ENCODE data around the gene RAB31. TPM values are rescaled to one million over a fixed set of nuclear protein-coding genes. Genes with fewer than 3 reads are reported as not detected.
"Not testable (repeated sequence)": the region's sequence is repeated elsewhere in the genome, so short reads cannot be mapped to it uniquely, and the experiment has no call there.

Gene RAB31
- polyA plus RNA-seq, 3 donors from 2014 or later, result 5.3 to 28.0 (median 19.3) TPM

DNA sequence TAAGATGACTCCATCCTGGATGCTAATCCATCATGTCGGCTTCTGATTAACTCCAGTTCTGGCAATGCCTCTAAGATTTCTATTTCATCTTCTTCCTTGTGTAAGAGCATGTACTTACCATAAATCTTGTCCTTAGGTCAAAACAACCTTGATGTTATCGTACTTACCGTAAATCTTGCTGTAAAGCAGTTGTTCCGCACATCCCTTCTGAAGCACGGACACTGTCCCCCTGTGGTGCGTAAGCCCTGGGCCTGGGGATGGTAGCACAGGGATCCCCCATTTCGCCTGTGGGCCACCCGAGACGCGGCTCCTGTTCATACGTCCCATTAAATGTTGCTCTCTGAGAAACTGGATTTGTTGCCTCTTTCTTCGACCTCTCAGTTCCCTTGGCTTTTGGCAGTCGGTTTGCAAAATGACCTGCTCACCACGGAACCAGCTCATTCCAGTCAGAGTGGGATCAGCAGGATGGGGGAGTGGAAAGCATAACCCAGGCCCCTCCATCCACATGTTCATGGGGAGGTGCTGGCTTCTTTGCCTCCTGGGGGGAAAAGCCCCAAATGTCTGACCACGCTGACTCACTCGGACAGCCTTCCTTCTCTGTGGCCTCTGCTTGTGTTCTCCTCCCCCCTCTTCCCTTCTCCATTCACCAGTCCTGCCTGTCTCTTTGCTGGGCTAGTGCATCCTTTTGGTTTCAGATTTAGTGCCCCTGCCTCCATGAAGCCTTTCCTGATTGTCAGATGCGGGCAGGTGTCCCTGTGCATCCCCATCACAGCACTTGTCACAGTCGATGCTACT lies 49.9 kb downstream of the RAB31 start:
- no peaks in the 10 kb centered on the region for H3K9me3 Mint-ChIP-seq
- no peak overlapping the region for H3K4me3 Mint-ChIP-seq
- H3K36me3 Mint-ChIP-seq, result no peaks in the 10 kb centered on the region
- no peak overlapping the region for H3K27ac Mint-ChIP-seq
- H3K4me1 Mint-ChIP-seq, result peaks cover 5 to 7% of the 10 kb centered on the region in 2 donors
- H3K27me3 Mint-ChIP-seq (ENCODE audit: low read depth in 3 of 3), result peaks cover 0 to 3% (median 2%) of the 10 kb centered on the region in 3 donors
- DNase-seq, result no peak

DNA sequence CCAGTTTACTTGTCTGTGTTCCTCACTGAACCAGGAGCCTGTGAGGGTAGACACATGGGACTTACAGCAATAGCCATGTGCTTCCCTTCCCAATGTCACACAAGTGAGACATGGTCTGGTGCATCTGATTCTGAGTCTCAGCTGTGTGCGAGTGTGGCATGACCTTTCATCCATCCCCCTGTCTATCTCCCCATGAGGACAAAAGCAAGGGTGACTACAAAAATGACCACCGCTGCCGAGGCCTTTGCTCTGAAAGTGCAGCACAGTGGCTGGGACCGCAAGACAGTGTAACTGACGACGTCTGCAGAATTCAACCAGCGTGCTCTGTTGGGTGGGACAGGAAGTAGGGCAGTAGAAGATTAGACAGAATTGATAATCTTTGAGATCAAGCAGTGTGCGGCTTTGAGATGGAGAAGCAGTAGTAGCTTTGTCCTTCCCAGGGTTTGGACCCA lies 50.5 kb downstream of the RAB31 start:
- H3K27ac Mint-ChIP-seq, result peak overlapping the region in 1 of 6 donors; percentile 76
- H3K4me3 Mint-ChIP-seq, result no peak overlapping the region
- DNase-seq, result no peak
- H3K27me3 Mint-ChIP-seq (ENCODE audit: low read depth in 3 of 3), result peaks cover 0 to 3% (median 2%) of the 10 kb centered on the region in 3 donors
- H3K9me3 Mint-ChIP-seq, result no peaks in the 10 kb centered on the region
- H3K4me1 Mint-ChIP-seq, result peaks cover 5 to 7% of the 10 kb centered on the region in 2 donors
- H3K36me3 Mint-ChIP-seq, result no peaks in the 10 kb centered on the region

DNA sequence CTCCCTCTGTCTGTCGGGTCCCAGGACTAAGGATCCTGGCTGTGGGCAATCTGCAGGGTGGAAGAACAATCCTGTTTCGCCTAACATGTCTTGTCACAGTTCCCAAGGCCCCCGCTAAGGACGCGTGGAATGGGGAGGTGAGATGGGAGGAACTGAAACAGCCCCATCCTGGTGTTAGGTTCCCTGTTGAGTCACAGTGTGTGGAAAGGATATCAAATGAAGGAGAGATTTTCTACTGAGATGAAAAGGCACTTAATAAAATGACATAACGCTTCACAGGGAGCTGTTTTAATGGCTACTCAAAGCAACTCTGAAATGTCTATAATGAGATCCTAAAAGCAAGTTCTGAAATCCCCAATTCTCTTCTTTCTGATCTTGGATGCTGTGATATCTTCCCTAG lies 52.5 kb downstream of the RAB31 start:
- Mint-ChIP-seq H3K9me3 (no peaks in the 10 kb centered on the region), H3K27ac (no peak overlapping the region), H3K36me3 (no peaks in the 10 kb centered on the region), H3K4me3 (no peak overlapping the region), H3K4me1 (peaks cover 5 to 7% of the 10 kb centered on the region in 2 donors), H3K27me3 (ENCODE audit: low read depth in 3 of 3) (peaks cover 0 to 4% (median 2%) of the 10 kb centered on the region in 3 donors)
- DNase-seq, result no peak

DNA sequence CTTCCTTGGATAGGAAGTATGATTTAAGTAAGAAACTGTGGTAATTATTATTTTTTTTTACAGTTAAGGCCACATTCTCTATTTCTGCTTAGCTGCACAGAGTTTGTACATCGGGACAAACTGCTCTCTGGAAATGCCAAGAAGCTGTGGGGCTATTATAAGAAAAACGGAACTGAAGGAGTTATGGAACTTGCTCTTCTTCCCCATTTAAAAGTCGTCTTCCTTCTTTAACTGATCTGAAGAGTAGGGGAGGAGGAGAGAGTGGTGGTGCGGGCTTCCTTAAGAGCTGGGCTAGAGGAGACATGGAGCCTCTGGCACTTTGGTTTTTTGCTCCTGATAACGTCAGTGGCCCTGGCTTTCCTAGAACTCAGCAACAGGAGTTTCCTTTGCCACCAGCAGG lies 54.4 kb downstream of the RAB31 start:
- H3K9me3 Mint-ChIP-seq, result no peaks in the 10 kb centered on the region
- DNase-seq, result no peak
- H3K27me3 Mint-ChIP-seq (ENCODE audit: low read depth in 3 of 3), result peaks cover 0 to 4% (median 2%) of the 10 kb centered on the region in 3 donors
- no peak overlapping the region for H3K27ac Mint-ChIP-seq
- H3K4me1 Mint-ChIP-seq, result peaks cover 5 to 7% of the 10 kb centered on the region in 2 donors
- H3K36me3 Mint-ChIP-seq, result no peaks in the 10 kb centered on the region
- H3K4me3 Mint-ChIP-seq, result no peak overlapping the region

DNA sequence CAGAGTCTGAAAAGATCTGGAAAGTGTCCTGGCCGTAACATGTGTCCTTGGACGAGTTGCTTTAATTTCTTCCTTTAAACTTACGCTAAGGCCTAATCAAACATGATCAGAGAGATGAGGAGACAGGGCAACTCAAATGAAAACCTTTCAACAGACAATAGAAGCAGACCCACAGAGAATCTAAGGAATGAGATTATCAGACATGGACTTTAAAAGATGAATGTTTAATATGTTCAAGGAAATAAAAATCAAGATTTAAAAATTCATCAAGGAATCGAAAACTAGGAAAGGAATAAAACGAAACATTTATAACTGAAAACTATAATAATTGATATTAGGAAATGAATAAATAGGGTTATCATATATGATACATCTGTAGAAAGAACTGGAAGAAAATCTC lies 55.1 kb downstream of the RAB31 start:
- DNase-seq, result no peak
- H3K4me3 Mint-ChIP-seq, result no peak overlapping the region
- peaks cover 0 to 7% (median 2%) of the 10 kb centered on the region in 3 donors for H3K27me3 Mint-ChIP-seq (ENCODE audit: low read depth in 3 of 3)
- H3K27ac Mint-ChIP-seq, result no peak overlapping the region
- H3K9me3 Mint-ChIP-seq, result no peaks in the 10 kb centered on the region
- no peaks in the 10 kb centered on the region for H3K36me3 Mint-ChIP-seq
- peaks cover 5 to 7% of the 10 kb centered on the region in 2 donors for H3K4me1 Mint-ChIP-seq

DNA sequence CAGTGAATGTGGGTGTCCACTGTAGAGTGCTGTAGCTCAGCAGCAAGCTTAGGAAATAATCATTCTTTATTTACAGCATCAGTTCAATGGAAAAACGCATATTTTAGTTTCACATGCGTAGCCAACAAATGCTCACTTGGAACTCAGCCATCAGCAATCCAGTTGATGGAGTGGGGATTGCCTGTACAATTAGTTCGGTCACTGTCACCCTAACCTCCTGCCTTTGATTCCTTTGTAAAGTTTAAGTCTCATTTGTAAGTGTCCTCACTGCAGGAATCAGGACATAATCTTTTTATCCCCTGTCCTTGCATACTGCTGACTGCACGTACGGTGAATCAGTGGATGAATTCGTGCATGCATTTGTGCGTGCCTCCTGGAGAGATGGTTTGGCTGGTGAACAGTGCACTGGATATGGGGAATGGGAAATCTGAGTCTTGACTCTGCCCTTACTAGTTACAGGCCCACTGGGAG lies 55.9 kb downstream of the RAB31 start:
- Mint-ChIP-seq H3K4me1 (peaks cover 0 to under 1% of the 10 kb centered on the region in 2 donors), H3K27ac (no peak overlapping the region), H3K36me3 (no peaks in the 10 kb centered on the region), H3K27me3 (ENCODE audit: low read depth in 3 of 3) (peaks cover 0 to 9% (median 0%) of the 10 kb centered on the region in 3 donors), H3K9me3 (no peaks in the 10 kb centered on the region), H3K4me3 (no peak overlapping the region)
- no peak for DNase-seq

DNA sequence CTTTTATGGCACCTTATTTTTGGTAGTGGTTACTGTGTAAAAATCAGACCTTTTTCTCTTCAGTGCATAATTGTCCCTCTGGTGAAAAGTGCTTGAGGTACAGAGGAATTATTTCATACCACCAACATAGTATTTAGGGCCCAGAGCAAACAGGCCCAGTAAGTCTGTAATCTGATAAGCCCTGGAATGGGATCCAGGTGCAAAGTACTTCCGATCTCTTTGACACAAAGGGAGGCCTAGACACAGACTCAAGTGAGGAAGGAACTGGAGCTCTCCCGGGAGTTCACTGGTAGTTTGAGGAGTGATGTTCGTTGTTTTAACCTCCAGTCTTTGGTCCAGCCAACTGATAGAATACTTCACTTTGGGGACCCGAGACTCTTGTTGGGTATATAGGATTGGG lies 57.4 kb downstream of the RAB31 start:
- H3K4me1 Mint-ChIP-seq, result no peaks in the 10 kb centered on the region
- peaks cover 0 to 9% (median 4%) of the 10 kb centered on the region in 3 donors for H3K27me3 Mint-ChIP-seq (ENCODE audit: low read depth in 3 of 3)
- H3K27ac Mint-ChIP-seq, result no peak overlapping the region
- no peaks in the 10 kb centered on the region for H3K36me3 Mint-ChIP-seq
- no peaks in the 10 kb centered on the region for H3K9me3 Mint-ChIP-seq
- no peak overlapping the region for H3K4me3 Mint-ChIP-seq
- DNase-seq, result no peak

DNA sequence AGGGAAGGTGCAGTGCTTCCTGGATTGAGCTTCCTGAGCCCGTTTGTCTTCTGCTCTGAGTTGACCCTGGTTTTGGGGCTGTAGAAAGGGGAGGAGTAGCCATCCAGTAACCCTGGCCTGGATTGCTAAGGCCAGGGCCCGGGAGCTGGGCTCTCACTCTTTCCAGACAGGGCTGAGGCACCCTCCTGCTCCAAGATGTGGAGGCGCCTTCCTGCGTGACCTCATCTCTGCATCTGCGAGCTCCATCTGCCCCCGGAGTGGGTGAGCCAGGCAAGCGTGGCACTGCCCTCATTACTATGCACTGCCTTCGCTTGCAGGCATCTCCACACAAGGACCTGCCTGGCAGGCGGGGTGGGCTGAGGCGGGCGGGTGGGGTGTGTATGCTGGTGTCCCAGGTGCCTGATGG lies 58.0 kb downstream of the RAB31 start:
- no peaks in the 10 kb centered on the region for H3K4me1 Mint-ChIP-seq
- no peak for DNase-seq
- no peaks in the 10 kb centered on the region for H3K36me3 Mint-ChIP-seq
- no peaks in the 10 kb centered on the region for H3K9me3 Mint-ChIP-seq
- H3K4me3 Mint-ChIP-seq, result no peak overlapping the region
- no peak overlapping the region for H3K27ac Mint-ChIP-seq
- H3K27me3 Mint-ChIP-seq (ENCODE audit: low read depth in 3 of 3), result peaks cover 0 to 7% (median 4%) of the 10 kb centered on the region in 3 donors

DNA sequence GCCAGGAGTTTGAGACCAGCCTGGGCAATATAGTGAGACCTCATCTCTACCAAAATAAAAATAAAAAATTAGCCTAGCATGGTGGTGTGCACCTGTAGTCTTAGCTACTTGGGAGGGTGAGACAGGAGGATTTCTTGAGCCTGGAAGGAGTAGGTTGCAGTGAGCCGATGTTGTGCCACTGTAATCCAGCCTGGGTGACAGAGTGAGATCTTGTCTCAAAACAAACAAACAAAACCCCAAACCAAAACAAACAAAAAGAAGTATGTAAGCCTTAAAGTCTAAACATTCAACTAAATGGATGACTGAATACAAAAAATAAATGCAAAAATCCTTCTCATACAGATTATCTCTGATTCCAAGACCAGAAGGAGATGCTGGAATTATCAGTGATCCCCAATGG lies 58.6 kb downstream of the RAB31 start:
- H3K4me3 Mint-ChIP-seq, result no peak overlapping the region
- H3K27ac Mint-ChIP-seq, result no peak overlapping the region
- peaks cover 4 to 12% (median 4%) of the 10 kb centered on the region in 3 donors for H3K27me3 Mint-ChIP-seq (ENCODE audit: low read depth in 3 of 3)

DNA sequence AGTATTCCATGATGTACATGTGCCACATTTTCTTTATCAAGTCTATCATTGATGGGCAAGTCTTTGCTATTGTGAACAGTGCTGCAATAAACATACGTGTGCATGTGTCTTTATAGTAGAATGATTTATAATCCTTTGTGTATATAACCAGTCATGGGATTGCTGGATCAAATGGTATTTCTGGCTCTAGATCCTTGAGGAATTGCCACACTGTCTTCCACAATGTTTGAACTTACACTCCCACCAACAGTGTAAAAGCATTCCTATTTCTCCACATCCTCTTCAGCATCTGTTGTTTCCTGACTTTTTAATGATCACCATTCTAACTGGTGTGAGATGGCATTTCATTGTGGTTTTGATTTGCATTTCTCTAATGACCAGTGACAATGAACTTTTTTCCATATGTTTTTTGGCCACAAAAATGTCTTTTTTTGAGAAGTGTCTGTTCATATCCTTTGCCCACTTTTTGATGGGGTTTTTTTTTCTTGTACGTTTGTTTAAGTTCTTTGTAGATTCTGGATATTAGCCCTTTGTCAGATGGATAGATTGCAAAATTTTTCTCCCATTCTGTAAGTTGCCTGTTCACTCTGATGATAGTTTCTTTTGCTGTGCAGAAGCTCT lies 60.1 kb downstream of the RAB31 start:
- H3K27me3 Mint-ChIP-seq (ENCODE audit: low read depth in 3 of 3), result peaks cover 4 to 14% (median 7%) of the 10 kb centered on the region in 3 donors
- H3K4me1 Mint-ChIP-seq, H3K9me3 Mint-ChIP-seq, DNase-seq, H3K4me3 Mint-ChIP-seq, H3K36me3 Mint-ChIP-seq: not testable (repeated sequence)
- peak overlapping the region in 2 of 6 donors; percentile 13 to 76 for H3K27ac Mint-ChIP-seq

More for the DNA sequence above, 58.6 kb downstream of the RAB31 start:
- DNase-seq, result no peak
- no peaks in the 10 kb centered on the region for H3K36me3 Mint-ChIP-seq
- peaks cover 4 to 6% of the 10 kb centered on the region in 2 donors for H3K4me1 Mint-ChIP-seq
- H3K9me3 Mint-ChIP-seq, result no peaks in the 10 kb centered on the region

DNA sequence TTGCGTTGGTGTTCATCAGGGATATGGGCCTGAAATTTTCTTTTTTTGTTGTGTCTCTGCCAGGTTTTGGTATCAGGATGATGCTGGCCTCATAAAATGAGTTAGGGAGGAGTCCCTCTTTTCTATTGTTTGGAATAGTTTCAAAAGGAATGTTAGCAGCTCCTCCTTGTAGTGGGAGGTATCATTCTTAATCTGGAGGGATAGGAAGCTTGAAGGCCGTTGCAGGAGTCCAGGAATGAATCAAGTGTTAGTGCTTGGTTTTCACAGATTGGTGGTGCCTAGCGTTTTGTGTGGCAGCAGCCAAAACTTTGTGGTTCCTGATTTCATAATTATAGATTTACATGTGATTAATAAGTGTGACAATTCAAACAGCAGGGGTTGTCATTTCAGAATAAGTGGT lies 62.0 kb downstream of the RAB31 start:
- not testable (repeated sequence) for H3K4me1 Mint-ChIP-seq, H3K36me3 Mint-ChIP-seq, H3K4me3 Mint-ChIP-seq, DNase-seq, H3K9me3 Mint-ChIP-seq, H3K27ac Mint-ChIP-seq
- peaks cover 5 to 16% (median 10%) of the 10 kb centered on the region in 3 donors for H3K27me3 Mint-ChIP-seq (ENCODE audit: low read depth in 3 of 3)

DNA sequence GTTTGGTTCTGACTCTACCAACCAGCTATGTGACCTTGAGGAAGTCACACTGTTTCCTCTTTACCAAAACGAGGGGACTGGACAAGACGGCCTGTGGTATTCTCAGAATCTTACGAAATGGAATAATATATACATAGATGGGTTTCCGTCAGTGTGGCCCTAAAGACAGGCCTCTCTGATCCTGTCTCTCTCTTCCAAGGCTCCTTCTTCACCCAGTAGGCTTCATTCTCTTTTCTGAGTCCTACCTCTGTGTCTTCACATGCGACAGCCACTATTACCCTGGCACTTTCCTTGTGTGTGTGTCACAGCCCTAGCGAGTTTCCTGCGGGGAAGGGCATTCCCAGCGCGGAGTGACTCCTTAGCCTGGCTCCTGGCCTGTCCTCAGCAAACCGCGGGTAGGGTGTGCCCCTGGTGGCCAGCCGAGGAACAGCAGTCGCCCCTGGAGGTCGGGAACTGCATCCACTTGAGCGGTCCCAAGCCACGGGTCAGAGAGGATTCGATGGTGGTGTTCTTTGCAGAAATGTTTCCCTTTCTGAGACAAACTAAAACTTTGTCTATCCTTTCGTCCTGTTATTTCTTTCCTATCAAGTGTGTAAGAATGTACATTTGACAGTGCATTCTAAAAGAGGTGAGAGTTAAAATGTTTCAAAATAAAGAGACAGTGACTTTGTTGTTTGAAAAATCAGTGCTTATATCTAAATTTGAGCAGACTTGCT lies 63.3 kb downstream of the RAB31 start:
- no peak overlapping the region for H3K27ac Mint-ChIP-seq
- H3K36me3 Mint-ChIP-seq, result no peaks in the 10 kb centered on the region
- H3K4me1 Mint-ChIP-seq, result peaks cover 4 to 6% of the 10 kb centered on the region in 2 donors
- H3K27me3 Mint-ChIP-seq (ENCODE audit: low read depth in 3 of 3), result peaks cover 9 to 15% (median 10%) of the 10 kb centered on the region in 3 donors
- no peak overlapping the region for H3K4me3 Mint-ChIP-seq
- DNase-seq, result peak; percentile 55 to 57 (median 57)
- peaks cover 0 to 2% (median 0%) of the 10 kb centered on the region in 6 donors for H3K9me3 Mint-ChIP-seq

DNA sequence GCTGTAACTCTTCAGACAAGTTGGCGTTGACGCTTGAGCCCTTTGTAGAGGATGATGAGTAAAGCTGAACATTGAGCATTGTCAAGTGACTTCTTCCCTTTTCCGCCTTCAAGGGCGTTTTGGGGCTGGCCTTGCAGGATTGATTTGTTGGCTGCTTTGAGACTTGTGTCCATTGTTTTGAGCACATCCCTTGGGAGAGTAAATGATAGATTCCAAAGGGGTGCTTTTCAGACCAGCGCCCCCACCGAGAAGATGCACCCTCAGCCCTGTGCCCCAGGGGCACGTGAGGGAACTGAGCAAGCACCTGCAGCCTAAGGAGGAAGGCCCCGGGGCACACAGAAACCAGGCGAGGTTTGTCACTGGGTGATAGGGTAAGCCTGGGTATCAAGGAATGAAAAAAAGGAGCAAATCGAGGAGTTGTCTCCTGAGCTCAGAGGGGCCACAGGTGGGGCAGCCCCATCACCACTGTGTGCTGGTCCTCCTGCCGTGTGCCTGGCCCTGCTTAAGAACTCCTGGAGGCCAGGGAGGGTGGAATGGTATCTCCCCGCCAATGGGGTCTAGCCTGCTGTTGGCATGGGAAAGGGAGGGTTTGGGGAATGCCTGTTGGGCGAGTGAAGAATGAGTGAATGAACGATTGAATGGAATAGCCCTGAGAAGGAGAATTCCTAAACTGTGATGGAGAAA lies 64.0 kb downstream of the RAB31 start:
- no peak overlapping the region for H3K27ac Mint-ChIP-seq
- H3K4me3 Mint-ChIP-seq, result no peak overlapping the region
- H3K4me1 Mint-ChIP-seq, result peaks cover 4 to 6% of the 10 kb centered on the region in 2 donors
- H3K27me3 Mint-ChIP-seq (ENCODE audit: low read depth in 3 of 3), result peaks cover 9 to 15% (median 10%) of the 10 kb centered on the region in 3 donors
- DNase-seq, result no peak
- no peaks in the 10 kb centered on the region for H3K36me3 Mint-ChIP-seq
- peaks cover 0 to 2% (median 0%) of the 10 kb centered on the region in 6 donors for H3K9me3 Mint-ChIP-seq

Measured in immature natural killer cell (primary cell).